CD4-positive, alpha-beta T cell (primary cell): ENCODE measurements around the gene SLC23A3. TPM values are rescaled to one million over a fixed set of nuclear protein-coding genes. Genes with fewer than 3 reads are reported as not detected.

Experiments
- ATAC-seq: fragments of 200-7000 bp; cut with Tn5 transposase; one replicate; pipeline ENCODE4 v1.10.0; 2022; ENCODE audit warnings: mild to moderate bottlenecking; ENCODE audit not compliant: poor library complexity
- CTCF ChIA-PET: fragments of 350-600 bp; sonication (Branson Sonifier 250); formaldehyde crosslinking; loops from one replicate; lab custom pipeline; 2021; ENCODE audit warnings: antibody characterized with exemption, inconsistent platforms; lab: Charles Lee
- POLR2A ChIA-PET: fragments of 350-600 bp; sonication (Branson Sonifier 250); formaldehyde crosslinking; loops from one replicate; lab custom pipeline; 2021; ENCODE audit warnings: antibody characterized with exemption, inconsistent platforms; lab: Charles Lee
- DNase-seq, 14 experiments: peaks; one replicate each; pipeline ENCODE4 v3.0.0-alpha.2; 2013 to 2020; ENCODE audit warnings: mixed read lengths in 2 of 14
- H3K27ac ChIP-seq, 2 donors: one replicate each; pipeline versions ENCODE4 v1.5.1 to v1.7.0; 2013; ENCODE audit warnings: low read length in 2 of 2, low read depth in 1 of 2, mild to moderate bottlenecking in 1 of 2
- H3K27me3 ChIP-seq, 2 experiments: 1 replicate in 1 of 2; 2 replicates in 1 of 2; pipeline versions ENCODE4 v1.6.1 to v1.7.0; 2013; ENCODE audit warnings: low read length in 2 of 2, control low read depth in 1 of 2, mild to moderate bottlenecking in 1 of 2, moderate library complexity in 1 of 2; ENCODE audit not compliant: insufficient read depth in 2 of 2, control insufficient read depth in 1 of 2
- H3K36me3 ChIP-seq: one replicate; pipeline ENCODE4 v1.6.1; 2013; ENCODE audit warnings: low read length, control low read depth; ENCODE audit not compliant: insufficient read depth
- H3K4me1 ChIP-seq: one replicate; pipeline ENCODE4 v1.6.1; 2013; ENCODE audit warnings: low read length, control low read depth; ENCODE audit not compliant: insufficient read depth
- H3K4me3 ChIP-seq: one replicate; pipeline ENCODE4 v1.5.1; 2013; ENCODE audit warnings: mild to moderate bottlenecking, low read length, moderate library complexity
- H3K9me3 ChIP-seq, 2 experiments: 1 replicate in 1 of 2; 2 replicates in 1 of 2; pipeline versions ENCODE4 v1.6.1 to v1.7.0; 2013; ENCODE audit warnings: low read length in 2 of 2, mild to moderate bottlenecking in 2 of 2, control low read depth in 1 of 2, moderate library complexity in 1 of 2; ENCODE audit not compliant: control insufficient read depth in 1 of 2, insufficient read depth in 1 of 2
- H3K27ac Mint-ChIP-seq: one replicate; pipeline ENCODE4 v1.8.0; 2020; ENCODE audit warnings: mixed read lengths
- H3K27me3 Mint-ChIP-seq: one replicate; pipeline ENCODE4 v1.8.0; 2021; ENCODE audit warnings: mixed read lengths
- H3K36me3 Mint-ChIP-seq: one replicate; pipeline ENCODE4 v1.8.0; 2021; ENCODE audit warnings: low read depth, mixed read lengths
- H3K4me1 Mint-ChIP-seq: one replicate; pipeline ENCODE4 v1.8.0; 2021; ENCODE audit warnings: low read depth, mixed read lengths
- H3K4me3 Mint-ChIP-seq: one replicate; pipeline ENCODE4 v1.8.0; 2020; ENCODE audit warnings: mild to moderate bottlenecking, mixed read lengths
- H3K9me3 Mint-ChIP-seq: one replicate; pipeline ENCODE4 v1.8.0; 2020; ENCODE audit warnings: mixed read lengths
- CTCF ChIP-seq: fragments of 200-600 bp; IDR thresholded peaks from one replicate; pipeline ENCODE4 v1.8.0; 2022; ENCODE audit warnings: antibody characterized with exemption, mild to moderate bottlenecking
- intact Hi-C, 2 experiments: fragments of 100-400 bp; cut with DNase I in 1 of 2; cut with micrococcal nuclease in 1 of 2; formaldehyde crosslinking; loops; one replicate each; pipeline versions ENCODE4 v1.15.1 to v1.9.0; 2023 to 2025; cut with DNase I, micrococcal nuclease
- total RNA-seq, 174 experiments: library from RNA in 2 of 174; stranded (reverse) in 2 of 174; gene quantifications; one replicate each; pipeline ENCODE4 v1.2.3 and lab custom pipeline; 2021 to 2026

Gene SLC23A3
- total RNA-seq, 2 experiments from 2014 or later = 0.36 to 0.96 TPM

- Mint-ChIP-seq H3K9me3 (no peaks in the 10 kb centered on the region), H3K27ac (peak overlapping the region; percentile 99), H3K36me3 (peaks cover 70% of the 10 kb centered on the region), H3K4me3 (peak overlapping the region; percentile 63), H3K4me1 (peaks cover 51% of the 10 kb centered on the region), H3K27me3 (no peaks in the 10 kb centered on the region)
- H3K4me3 ChIP-seq = no peak overlapping the region
- peak overlapping the region in 1 of 2 donors; percentile 5 for H3K27ac ChIP-seq
- no peak for TF ChIP-seq CTCF
- CTCF ChIA-PET = interaction anchor here (2.4 to 5.0 kb wide), 3 partner anchors 14 to 121 kb away, joined by 12 to 20 read pairs (median 19); partner anchors contain the start of gene NHEJ1
- ATAC-seq = no peak
- no peak for DNase-seq
- H3K4me1 ChIP-seq = peaks cover 62% of the 10 kb centered on the region
- POLR2A ChIA-PET = interaction anchor here (0.8 to 5.5 kb wide), 5 partner anchors 34 to 105 kb away, joined by 3 to 139 read pairs (median 4); partner anchors contain the start of genes ANKZF1, ATG9A, DNAJB2 and TUBA4A
- no peaks in the 10 kb centered on the region for H3K9me3 ChIP-seq
- H3K27me3 ChIP-seq = no peaks in the 10 kb centered on the region
- intact Hi-C loops = loop anchor here in 1 of 2 experiments (10.0 kb wide), 4 partner anchors 421 to 769 kb away; partner anchors contain the start of genes STK11IP and TTLL4
- H3K36me3 ChIP-seq = peaks cover 34% of the 10 kb centered on the region
Observed at GRCh38 chr2:219174146-219174545, 4.3 kb upstream of the SLC23A3 start.

GRCh38 chr2:219173176-219173575, 3.3 kb upstream of the SLC23A3 start:
- ATAC-seq (no peak), DNase-seq (no peak)
- Mint-ChIP-seq H3K4me1 (peaks cover 44% of the 10 kb centered on the region), H3K4me3 (peak overlapping the region; percentile 45), H3K27ac (no peak overlapping the region), H3K27me3 (no peaks in the 10 kb centered on the region), H3K36me3 (peaks cover 62% of the 10 kb centered on the region), H3K9me3 (no peaks in the 10 kb centered on the region)
- ChIA-PET POLR2A (interaction anchor here (0.6 to 5.5 kb wide), 5 partner anchors 35 to 81 kb away, joined by 4 to 139 read pairs (median 5); partner anchors contain the start of genes TUBA4A and ZFAND2B), CTCF (interaction anchor here (2.4 to 5.0 kb wide), 3 partner anchors 13 to 122 kb away, joined by 12 to 20 read pairs (median 19); partner anchors contain the start of gene NHEJ1)
- no peaks in the 10 kb centered on the region for H3K27me3 ChIP-seq
- no peaks in the 10 kb centered on the region for H3K9me3 ChIP-seq
- intact Hi-C loops = loop anchor here in 1 of 2 experiments (10.0 kb wide), 4 partner anchors 422 to 768 kb away; partner anchors contain the start of genes STK11IP and TTLL4
- no peak overlapping the region for H3K4me3 ChIP-seq
- H3K36me3 ChIP-seq = peaks cover 34% of the 10 kb centered on the region
- H3K4me1 ChIP-seq = peaks cover 56% of the 10 kb centered on the region
- TF ChIP-seq CTCF = no peak
- no peak overlapping the region for H3K27ac ChIP-seq

GRCh38 chr2:219172231-219173154, 2.7 kb upstream of the SLC23A3 start:
- Mint-ChIP-seq H3K36me3 (peaks cover 58% of the 10 kb centered on the region), H3K4me1 (peaks cover 41% of the 10 kb centered on the region), H3K4me3 (peak overlapping the region; percentile 45), H3K9me3 (no peaks in the 10 kb centered on the region), H3K27me3 (no peaks in the 10 kb centered on the region), H3K27ac (peak overlapping the region; percentile 59)
- DNase-seq (no peak), ATAC-seq (no peak)
- H3K27ac ChIP-seq = no peak overlapping the region
- POLR2A ChIA-PET = interaction anchor here (0.6 to 3.3 kb wide), 6 partner anchors 34 to 83 kb away, joined by 3 to 13 read pairs (median 4); partner anchors contain the start of genes TUBA4A and ZFAND2B
- CTCF ChIA-PET = interaction anchor here (0.7 to 5.0 kb wide), 7 partner anchors 12 to 123 kb away, joined by 3 to 21 read pairs (median 12); partner anchors contain the start of genes NHEJ1 and ZFAND2B
- no peak for TF ChIP-seq CTCF
- H3K4me3 ChIP-seq = no peak overlapping the region
- H3K4me1 ChIP-seq = peaks cover 52% of the 10 kb centered on the region
- H3K27me3 ChIP-seq = no peaks in the 10 kb centered on the region
- peaks cover 36% of the 10 kb centered on the region for H3K36me3 ChIP-seq
- no peaks in the 10 kb centered on the region for H3K9me3 ChIP-seq
- intact Hi-C loops = loop anchor here in 1 of 2 experiments (10.0 kb wide), 4 partner anchors 422 to 768 kb away; partner anchors contain the start of genes STK11IP and TTLL4
